K562 (cell line): Measurements from ENCODE around the gene SPINT1. TPM values are rescaled to one million over a fixed set of nuclear protein-coding genes. Genes with fewer than 3 reads are reported as not detected.

Experiments used
- ATAC-seq: fragments of 200-7000 bp; cut with Tn5 transposase; 3 replicates; pipeline ENCODE4 v1.9.1; 2020; ENCODE audit warnings: moderate library complexity
- BruUV-seq: library from RNA; stranded (reverse); fragments of 400-500 nt; replicated peaks from 2 replicates; lab custom pipeline; 2021; lab: Mats Ljungman, UMichigan
- CTCF ChIA-PET: fragments of 300-600 bp; formaldehyde crosslinking; extraction: SDS; loops from one replicate; lab custom pipeline; 2021; ENCODE audit warnings: low intra/inter-chr PET ratio; lab: Yijun Ruan, JAX
- POLR2A ChIA-PET: fragments of 300-600, 350-650 bp; sonication (Branson Sonifier 250); formaldehyde crosslinking; extraction: SDS; loops from one replicate; lab custom pipeline; 2021; ENCODE audit warnings: antibody characterized with exemption, inconsistent platforms; lab: Yijun Ruan, JAX
- DNase-seq, 4 experiments: peaks; one replicate each; pipeline versions ENCODE4 v3.0.0 to v3.0.0-alpha.2; 2011 to 2018; ENCODE audit warnings: low spot score in 3 of 4, mixed read lengths in 3 of 4; ENCODE audit errors: extremely low read depth in 1 of 4
- FAIRE-seq: peaks from 2 replicates; lab custom pipeline; 2011; peaks lifted over from hg19 to GRCh38; lab: Jason Lieb, UNC
- H2AFZ ChIP-seq: 2 replicates; pipeline ENCODE4 v1.6.0; 2011; ENCODE audit warnings: low read depth, low read length, control low read depth, inconsistent platforms
- H3K27ac ChIP-seq: fragments of 200-600 bp; 3 replicates; pipeline ENCODE4 v1.8.0; 2011; ENCODE audit warnings: low read depth, mild to moderate bottlenecking, control low read depth, inconsistent platforms, low read length, moderate library complexity, mixed read lengths; ENCODE audit errors: extremely low read depth
- H3K27me3 ChIP-seq, 2 experiments: fragments of 300-600 bp in 1 of 2; 2 replicates in 1 of 2; 3 replicates in 1 of 2; pipeline versions ENCODE4 v1.6.0 to v1.8.0; 2011; ENCODE audit warnings: inconsistent platforms in 2 of 2, low read length in 2 of 2, mild to moderate bottlenecking in 1 of 2, mixed read lengths in 1 of 2, moderate library complexity in 1 of 2; ENCODE audit not compliant: control insufficient read depth in 2 of 2, insufficient read depth in 2 of 2
- H3K36me3 ChIP-seq: fragments of 300-600 bp; 3 replicates; pipeline ENCODE4 v1.8.0; 2011; ENCODE audit warnings: mild to moderate bottlenecking, low read length, inconsistent platforms; ENCODE audit not compliant: control insufficient read depth, insufficient read depth
- H3K4me1 ChIP-seq, 2 experiments: fragments of 200-600 bp in 1 of 2; replicated peaks in 1 of 2; 2 replicates in 1 of 2; 3 replicates in 1 of 2; pipeline versions ENCODE4 v1.5.1 to v1.8.0; 2011; ENCODE audit warnings: inconsistent platforms in 2 of 2, low read length in 2 of 2, mild to moderate bottlenecking in 1 of 2, mixed read lengths in 1 of 2, moderate library complexity in 1 of 2; ENCODE audit not compliant: control insufficient read depth in 2 of 2, insufficient read depth in 2 of 2
- H3K4me2 ChIP-seq: 2 replicates; pipeline ENCODE4 v1.6.1; 2011; ENCODE audit warnings: low read length, control low read depth, inconsistent platforms, mixed read lengths; ENCODE audit not compliant: insufficient read depth
- H3K4me3 ChIP-seq: fragments of 200-600 bp; sonication (generic), shearing (Covaris generic); 2 replicates; pipeline ENCODE4 v1.5.1; 2016; ENCODE audit warnings: control low read depth, inconsistent platforms
- H3K79me2 ChIP-seq: fragments of 200-600 bp; 3 replicates; pipeline ENCODE4 v1.8.0; 2011; ENCODE audit warnings: low read length, inconsistent platforms; ENCODE audit not compliant: control insufficient read depth, insufficient read depth
- H3K9ac ChIP-seq, 2 experiments: 2 replicates each; pipeline versions ENCODE4 v1.6.0 to v1.6.1; 2011; ENCODE audit warnings: low read depth in 2 of 2, low read length in 2 of 2, control low read depth in 1 of 2, inconsistent platforms in 1 of 2, mild to moderate bottlenecking in 1 of 2, mixed read lengths in 1 of 2; ENCODE audit not compliant: insufficient read depth in 1 of 2
- H3K9me1 ChIP-seq: one replicate; pipeline ENCODE4 v1.6.0; 2011; ENCODE audit warnings: inconsistent platforms, mild to moderate bottlenecking, low read length, moderate library complexity; ENCODE audit not compliant: control insufficient read depth, insufficient read depth
- H3K9me3 ChIP-seq: replicated peaks from 2 replicates; pipeline ENCODE4 v1.5.1; 2011; ENCODE audit warnings: low read depth, low read length, inconsistent platforms; ENCODE audit not compliant: control insufficient read depth, insufficient read depth
- H4K20me1 ChIP-seq: replicated peaks from 2 replicates; pipeline ENCODE4 v1.6.1; 2011; ENCODE audit warnings: low read length, inconsistent platforms, mixed read lengths; ENCODE audit not compliant: control insufficient read depth, insufficient read depth
- ARID3A ChIP-seq: IDR thresholded peaks from 2 replicates; pipeline ENCODE4 v1.6.1; 2012; ENCODE audit warnings: low read depth, low read length, improper control_type of control experiment, borderline replicate concordance
- C11orf30 ChIP-seq: fragments of 450-650 bp; IDR thresholded peaks from 2 replicates; pipeline ENCODE4 v1.6.1; 2016; ENCODE audit warnings: low read depth, mild to moderate bottlenecking
- CBX3 ChIP-seq, 2 experiments: IDR thresholded peaks; 1 replicate in 1 of 2; 2 replicates in 1 of 2; pipeline ENCODE4 v1.6.1; 2012; ENCODE audit warnings: inconsistent platforms in 2 of 2, low read length in 2 of 2, borderline replicate concordance in 1 of 2, control low read depth in 1 of 2
- CLOCK ChIP-seq: fragments of 250-450 bp; sonication (Bioruptor Pico); IDR thresholded peaks from 2 replicates; pipeline ENCODE4 v1.4.0; 2020; ENCODE audit warnings: mild to moderate bottlenecking, moderate library complexity, borderline replicate concordance
- E2F3 ChIP-seq: fragments of 250-450 bp; sonication (Bioruptor Pico); IDR thresholded peaks from 2 replicates; pipeline ENCODE4 v1.4.0; 2020; ENCODE audit warnings: mild to moderate bottlenecking
- ETV1 ChIP-seq: fragments of 450-650 bp; conservative IDR thresholded peaks from 2 replicates; pipeline ENCODE4 v1.6.1; 2016; ENCODE audit warnings: missing genetic modification characterization, control low read depth, low read depth, missing compliant biosample characterization
- GTF3C2 ChIP-seq: IDR thresholded peaks from 3 replicates; pipeline ENCODE4 v1.6.1; 2011; ENCODE audit warnings: borderline replicate concordance, mild to moderate bottlenecking, moderate library complexity; ENCODE audit not compliant: insufficient read length; ENCODE audit errors: extremely low read depth
- HDGF ChIP-seq: fragments of 450-650 bp; IDR thresholded peaks from 2 replicates; pipeline ENCODE4 v1.6.1; 2016
- RFX1 ChIP-seq: fragments of 450-650 bp; IDR thresholded peaks from 2 replicates; pipeline ENCODE4 v1.6.1; 2016; ENCODE audit warnings: mild to moderate bottlenecking, moderate library complexity
- SLC30A9 ChIP-seq: fragments of 250-450 bp; sonication (Bioruptor Pico); IDR thresholded peaks from 2 replicates; pipeline ENCODE4 v1.8.0; 2022; ENCODE audit warnings: mild to moderate bottlenecking, moderate library complexity
- SMAD1 ChIP-seq: fragments of 150-350 bp; IDR thresholded peaks from 2 replicates; pipeline ENCODE4 v1.6.1; 2014; ENCODE audit warnings: low read length, low read depth; ENCODE audit not compliant: partially characterized antibody
- TAL1 ChIP-seq: fragments of 450-650 bp; IDR thresholded peaks from 2 replicates; pipeline ENCODE4 v1.6.1; 2016; ENCODE audit warnings: mild to moderate bottlenecking
- TRIM28 ChIP-seq: fragments of 450-650 bp; IDR thresholded peaks from 2 replicates; pipeline ENCODE4 v1.6.1; 2017
- ZNF124 ChIP-seq: sonication (generic); formaldehyde crosslinking; IDR thresholded peaks from 2 replicates; pipeline ENCODE4 v1.8.1; 2022; ENCODE audit warnings: missing genetic modification reagents
- ZNF140 ChIP-seq: fragments of 250-450 bp; sonication (Bioruptor Pico); IDR thresholded peaks from 2 replicates; pipeline ENCODE4 v1.8.0; 2021; ENCODE audit warnings: moderate library complexity, mild to moderate bottlenecking, inconsistent platforms
- ZNF274 ChIP-seq: IDR thresholded peaks from 2 replicates; pipeline ENCODE4 v1.6.1; 2011; ENCODE audit warnings: low read depth, mild to moderate bottlenecking, low read length, moderate library complexity, borderline replicate concordance
- ZNF354B ChIP-seq: fragments of 250-450 bp; sonication (Bioruptor Pico); IDR thresholded peaks from 2 replicates; pipeline ENCODE4 v1.4.0; 2020
- WGBS: fragments of 100-300 bp; shearing (Covaris generic); methylation state at CpG from one replicate; pipeline ENCODE4 v1.1.6; 2016; ENCODE audit warnings: low coverage, mixed read lengths; ENCODE audit not compliant: insufficient coverage; ENCODE audit errors: missing lambda C conversion rate; 5-methylcytosine and 5-hydroxymethylcytosine counted together
- in situ Hi-C: fragments of 300-500 bp; cut with MboI; formaldehyde crosslinking; loops from 4 replicates; pipeline ENCODE4 v1.15.0; 2018; ENCODE audit warnings: inconsistent platforms, mixed read lengths
- intact Hi-C: fragments of 100-400 bp; cut with micrococcal nuclease; formaldehyde crosslinking; loops from 2 replicates; pipeline ENCODE4 v1.14.2; 2022
- polyA plus RNA-seq, 8 experiments: library from polyadenylated mRNA; depleted of rRNA in 4 of 8; stranded (reverse) in 5 of 8; unstranded in 3 of 8; fragments of >200 nt; fragmentation: Nextera tagmentation in 2 of 8; fragmentation: Illumina TruSeq in 1 of 8; extraction: Ambion mirVana in 2 of 8; extraction: Trizol in 1 of 8; gene quantifications; 2 replicates each; pipeline versions ENCODE4 v1.2.1 to v1.2.3, GENCODE V29; 2011 to 2014; ENCODE audit warnings: inconsistent platforms in 1 of 8, missing spikeins in 1 of 8
- total RNA-seq, 7 experiments: library from RNA; depleted of rRNA in 6 of 7; stranded (reverse); fragments of >200 nt in 6 of 7; fragmentation: Illumina TruSeq in 2 of 7; extraction: Trizol in 2 of 7; gene quantifications; 2 replicates each; pipeline versions ENCODE4 v1.2.1 to v1.2.3, GENCODE V29; 2011 to 2021; ENCODE audit warnings: low replicate concordance in 1 of 7

The SPINT1 gene
- total and polyA plus RNA-seq, 9 of the 15 experiments (the other 6 are each of a cell fraction or from before 2014, with no cell fraction given): 0.78 to 4.5 (median 1.5) TPM

DNA sequence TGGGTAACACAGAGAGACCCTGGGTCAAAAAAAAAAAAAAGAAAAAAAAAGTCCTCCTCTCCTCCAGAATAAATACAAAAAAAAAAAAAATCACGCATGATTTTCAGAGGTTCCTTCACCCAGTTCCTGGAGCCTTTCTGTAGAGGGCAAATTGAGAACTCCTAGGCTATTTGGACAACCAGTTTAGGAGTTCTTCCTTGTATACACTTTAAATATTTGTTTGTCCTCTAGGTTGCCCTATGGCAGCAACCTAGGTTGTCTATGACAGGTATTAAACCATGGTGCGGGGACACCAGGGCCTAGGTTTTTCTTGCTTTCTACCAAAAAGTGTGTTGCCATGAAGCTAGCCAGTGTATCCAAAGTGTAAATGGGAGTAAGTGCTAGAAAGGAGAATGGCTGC, 40.8 kb upstream of the SPINT1 start:
- H2AFZ ChIP-seq: no peak overlapping the region
- H3K9ac ChIP-seq: no peak overlapping the region
- H3K4me1 ChIP-seq: peaks cover 7 to 11% of the 10 kb centered on the region in 2 experiments; a peak in 4 of 5 replicates
- in situ Hi-C loops (no loop called here), intact Hi-C loops (no loop called here)
- peaks cover 15% of the 10 kb centered on the region; the same call in 2 of the 3 replicates for H3K36me3 ChIP-seq
- POLR2A ChIA-PET: interaction anchor here (0.6 to 1.3 kb wide), 2 partner anchors 18 to 459 kb away, joined by 3 read pairs; no protein-coding TSS in a partner anchor
- H3K9me1 ChIP-seq: peaks cover 3% of the 10 kb centered on the region
- DNase-seq (no peak), FAIRE-seq (no peak), ATAC-seq (no peak)
- H3K4me2 ChIP-seq: no peak overlapping the region
- 83% methylated on average over 2 of the region's 2 CpGs for WGBS
- H3K79me2 ChIP-seq: peaks cover 19% of the 10 kb centered on the region
- BruUV-seq: no TSS peak
- no peaks in the 10 kb centered on the region for H3K27me3 ChIP-seq
- no peak overlapping the region for H3K27ac ChIP-seq
- CTCF ChIA-PET: no interaction called here
- H4K20me1 ChIP-seq: no peaks in the 10 kb centered on the region
- no peak overlapping the region for H3K4me3 ChIP-seq
- H3K9me3 ChIP-seq: no peaks in the 10 kb centered on the region; the same call in 1 of the 2 replicates
- TF ChIP-seq TAL1 (no peak), ZNF140 (CRISPR knock-in tag) (no peak), RFX1 (no peak), ZNF354B (no peak), SMAD1 (no peak), ETV1 (tag) (no peak), ZNF274 (no peak), GTF3C2 (no peak), C11orf30 (no peak), ZNF124 (CRISPR knock-in tag) (no peak), ARID3A (no peak), TRIM28 (no peak), CBX3 (IDR thresholded peaks at IDR 0.05; ENCODE audit: borderline replicate concordance in 1 of 2, low read length in 2 of 2) (no peak), HDGF (no peak), CLOCK (CRISPR knock-in tag) (no peak), E2F3 (no peak), SLC30A9 (CRISPR knock-in tag) (no peak)
